Suppressor macrophage (primary cell): ENCODE measurements around the gene GDF9.
A peak's percentile ranks its signal among the peaks of the same experiment; 100 is the strongest.

ENCODE experiments used
- DNase-seq, 4 experiments: peaks; one replicate each; pipeline ENCODE4 v3.0.0-alpha.2; 2020 to 2022

GDF9 gene

GRCh38 chr5:132816554-132816953, 49.7 kb downstream of the GDF9 start:
- DNase-seq, result no peak

GRCh38 chr5:132816083-132816482, 50.2 kb downstream of the GDF9 start:
- DNase-seq, result no peak

GRCh38 chr5:132815454-132815853, 50.8 kb downstream of the GDF9 start:
- no peak for DNase-seq

- DNase-seq, result no peak
Observed at GRCh38 chr5:132814503-132815294, 51.6 kb downstream of the GDF9 start.

GRCh38 chr5:132813599-132814502, 52.4 kb downstream of the GDF9 start:
- DNase-seq, result peak in 3 of 4 experiments; percentile 14 to 40 (median 25)

GRCh38 chr5:132812781-132813598, 53.3 kb downstream of the GDF9 start, which contains the start of gene SOWAHA:
Gene SOWAHA, plus strand, starts transcription at chr5:132813302. Its CDS starts 320 bp downstream, at chr5:132813622.
- DNase-seq, result no peak

GRCh38 chr5:132812123-132812765, 54.0 kb downstream of the GDF9 start:
- DNase-seq, result peak; percentile 45 to 76 (median 72)
